Omental fat pad (tissue), 4 donors: ENCODE data around the gene KAT6B. TPM values are rescaled to one million over a fixed set of nuclear protein-coding genes. Genes with fewer than 3 reads are reported as not detected.

Source experiments
- ATAC-seq: fragments of 150-250 bp; one replicate; pipeline ENCODE4 v1.9.1; 2016; ENCODE audit warnings: mild to moderate bottlenecking, moderate library complexity; ENCODE audit not compliant: low FRiP score
- DNase-seq: peaks from one replicate; pipeline ENCODE4 v3.0.0-alpha.2; 2019; ENCODE audit warnings: low spot score
- total RNA-seq, 4 donors: library from RNA; depleted of rRNA; stranded (reverse); fragments of >200 nt; gene quantifications; one replicate each; pipeline ENCODE4 v1.1.0, GENCODE V29; 2016
- TF ChIP-seq, protein P1 (sequence below), 3 donors: fragments of 450-650 bp; IDR thresholded peaks; one replicate each; pipeline ENCODE4 v1.5.1; 2016 to 2017; ENCODE audit warnings: antibody characterized with exemption in 3 of 3, mild to moderate bottlenecking in 3 of 3, moderate library complexity in 2 of 3

Gene KAT6B
- total RNA-seq, 4 donors from 2014 or later = 32.2 to 50.3 (median 37.6) TPM

DNA sequence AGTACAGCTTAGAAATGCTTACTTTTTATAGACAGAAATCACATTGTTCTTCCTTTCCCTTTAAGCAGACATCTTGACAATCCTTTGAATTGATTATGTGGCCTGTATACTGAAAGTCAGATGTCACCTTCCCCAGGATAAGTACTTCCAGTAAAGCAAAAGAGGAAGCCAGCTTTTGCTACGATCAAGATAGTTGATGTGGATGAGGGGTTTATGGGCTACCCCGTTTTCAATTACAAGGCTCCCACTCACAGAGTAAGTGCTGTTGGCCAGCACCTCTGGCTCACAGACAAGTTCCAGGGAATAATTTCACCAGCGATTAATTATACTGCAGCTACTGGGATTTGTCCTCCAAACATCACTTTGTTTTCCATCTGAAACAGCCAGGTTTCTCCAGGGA is 189.9 kb downstream of the KAT6B start:
- TF ChIP-seq, protein P1, sequence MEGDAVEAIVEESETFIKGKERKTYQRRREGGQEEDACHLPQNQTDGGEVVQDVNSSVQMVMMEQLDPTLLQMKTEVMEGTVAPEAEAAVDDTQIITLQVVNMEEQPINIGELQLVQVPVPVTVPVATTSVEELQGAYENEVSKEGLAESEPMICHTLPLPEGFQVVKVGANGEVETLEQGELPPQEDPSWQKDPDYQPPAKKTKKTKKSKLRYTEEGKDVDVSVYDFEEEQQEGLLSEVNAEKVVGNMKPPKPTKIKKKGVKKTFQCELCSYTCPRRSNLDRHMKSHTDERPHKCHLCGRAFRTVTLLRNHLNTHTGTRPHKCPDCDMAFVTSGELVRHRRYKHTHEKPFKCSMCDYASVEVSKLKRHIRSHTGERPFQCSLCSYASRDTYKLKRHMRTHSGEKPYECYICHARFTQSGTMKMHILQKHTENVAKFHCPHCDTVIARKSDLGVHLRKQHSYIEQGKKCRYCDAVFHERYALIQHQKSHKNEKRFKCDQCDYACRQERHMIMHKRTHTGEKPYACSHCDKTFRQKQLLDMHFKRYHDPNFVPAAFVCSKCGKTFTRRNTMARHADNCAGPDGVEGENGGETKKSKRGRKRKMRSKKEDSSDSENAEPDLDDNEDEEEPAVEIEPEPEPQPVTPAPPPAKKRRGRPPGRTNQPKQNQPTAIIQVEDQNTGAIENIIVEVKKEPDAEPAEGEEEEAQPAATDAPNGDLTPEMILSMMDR (IDR thresholded peaks at IDR 0.05) = no peak
- ATAC-seq (no peak), DNase-seq (no peak)

DNA sequence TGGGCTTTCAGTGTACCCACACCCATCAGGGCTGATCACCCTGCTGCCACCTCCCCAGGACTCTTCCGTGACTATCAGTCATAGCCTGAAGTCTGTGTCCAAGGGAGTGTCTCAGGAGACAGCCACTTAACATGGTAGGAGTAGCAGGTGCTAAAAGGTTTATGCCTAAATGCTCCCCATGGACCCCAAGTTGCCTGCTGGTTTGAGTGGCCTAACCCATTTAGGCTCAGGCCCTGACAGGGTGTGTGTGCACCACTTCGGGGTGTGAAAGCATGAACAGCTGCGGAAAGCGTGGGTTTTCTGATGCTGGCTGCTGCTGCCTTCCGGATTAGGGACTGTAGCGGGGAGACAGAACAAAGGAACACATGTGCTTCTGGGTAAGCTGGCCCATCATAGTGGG is 191.9 kb downstream of the KAT6B start:
- no peak for ATAC-seq
- TF ChIP-seq, protein P1 (IDR thresholded peaks at IDR 0.05) = no peak
- DNase-seq = no peak

DNA sequence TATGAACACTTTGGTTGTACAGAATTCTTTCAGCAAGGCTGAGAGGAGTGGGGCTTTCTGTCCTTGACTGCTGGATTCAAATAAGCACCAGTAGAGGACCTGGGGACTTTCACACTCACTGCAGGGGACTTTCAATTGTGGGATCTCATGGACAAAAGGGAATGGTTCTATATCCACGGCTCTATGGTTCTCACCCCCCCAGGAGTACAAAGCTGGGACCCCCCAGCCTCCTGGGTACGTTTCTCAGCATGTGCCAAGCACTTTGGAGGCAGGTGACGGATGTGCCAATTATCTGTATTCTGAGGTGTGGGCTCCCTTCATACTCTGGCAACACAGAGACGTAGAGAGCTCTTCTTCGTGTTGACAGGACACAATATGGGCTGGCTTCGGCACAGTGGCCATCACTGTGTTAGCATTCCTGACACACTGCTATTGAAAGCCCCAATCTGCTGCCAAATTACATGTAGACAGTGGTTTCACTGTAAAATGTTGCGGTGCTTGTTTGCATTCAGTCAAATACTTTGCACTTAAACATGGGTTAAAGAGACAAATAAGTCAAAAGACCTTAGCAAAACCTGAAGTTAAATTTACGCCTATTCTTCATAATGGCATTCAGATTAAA is 192.4 kb downstream of the KAT6B start:
- no peak for DNase-seq
- TF ChIP-seq, protein P1 (IDR thresholded peaks at IDR 0.05) = no peak
- ATAC-seq = no peak

DNA sequence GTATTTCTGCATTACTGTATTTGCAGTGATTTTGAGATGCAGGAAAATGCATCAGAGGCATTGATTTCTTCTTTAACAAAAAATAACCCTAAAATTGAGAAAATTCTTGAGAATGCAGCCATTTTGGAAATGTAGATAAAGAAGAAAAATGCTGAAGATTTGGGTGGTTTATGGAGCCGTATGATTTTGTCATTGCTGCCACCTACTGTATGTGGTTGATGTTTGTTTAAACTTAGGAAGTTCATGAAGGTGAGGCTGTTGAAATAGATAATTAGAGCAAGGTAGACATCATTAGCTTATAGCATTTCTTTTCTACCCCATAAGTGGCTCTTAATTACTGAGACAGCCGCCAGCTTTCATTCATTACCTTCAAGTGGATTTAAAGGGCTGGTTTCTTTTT is 193.0 kb downstream of the KAT6B start:
- no peak for ATAC-seq
- DNase-seq = no peak
- TF ChIP-seq, protein P1 (IDR thresholded peaks at IDR 0.05) = no peak

DNA sequence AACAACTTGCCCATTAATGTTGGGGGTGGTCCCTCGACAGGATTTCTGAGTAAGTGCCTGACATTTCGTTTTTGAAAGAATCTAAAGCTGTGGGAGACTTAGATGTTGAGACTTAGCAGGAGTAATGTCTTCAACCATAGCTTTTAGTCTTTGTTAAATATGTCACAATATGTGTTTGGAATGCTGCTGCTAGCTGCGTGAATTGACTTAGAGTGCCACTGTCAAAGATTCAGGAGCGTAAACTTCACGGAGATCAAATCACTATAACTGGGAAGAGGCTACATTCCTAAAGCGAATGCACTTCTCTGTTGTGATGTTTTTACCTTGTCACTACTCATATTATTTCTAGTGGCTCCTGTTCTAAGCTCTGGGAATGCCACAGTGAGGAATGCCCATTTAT is 193.8 kb downstream of the KAT6B start:
- DNase-seq (no peak), ATAC-seq (no peak)
- TF ChIP-seq, protein P1 (IDR thresholded peaks at IDR 0.05) = no peak

DNA sequence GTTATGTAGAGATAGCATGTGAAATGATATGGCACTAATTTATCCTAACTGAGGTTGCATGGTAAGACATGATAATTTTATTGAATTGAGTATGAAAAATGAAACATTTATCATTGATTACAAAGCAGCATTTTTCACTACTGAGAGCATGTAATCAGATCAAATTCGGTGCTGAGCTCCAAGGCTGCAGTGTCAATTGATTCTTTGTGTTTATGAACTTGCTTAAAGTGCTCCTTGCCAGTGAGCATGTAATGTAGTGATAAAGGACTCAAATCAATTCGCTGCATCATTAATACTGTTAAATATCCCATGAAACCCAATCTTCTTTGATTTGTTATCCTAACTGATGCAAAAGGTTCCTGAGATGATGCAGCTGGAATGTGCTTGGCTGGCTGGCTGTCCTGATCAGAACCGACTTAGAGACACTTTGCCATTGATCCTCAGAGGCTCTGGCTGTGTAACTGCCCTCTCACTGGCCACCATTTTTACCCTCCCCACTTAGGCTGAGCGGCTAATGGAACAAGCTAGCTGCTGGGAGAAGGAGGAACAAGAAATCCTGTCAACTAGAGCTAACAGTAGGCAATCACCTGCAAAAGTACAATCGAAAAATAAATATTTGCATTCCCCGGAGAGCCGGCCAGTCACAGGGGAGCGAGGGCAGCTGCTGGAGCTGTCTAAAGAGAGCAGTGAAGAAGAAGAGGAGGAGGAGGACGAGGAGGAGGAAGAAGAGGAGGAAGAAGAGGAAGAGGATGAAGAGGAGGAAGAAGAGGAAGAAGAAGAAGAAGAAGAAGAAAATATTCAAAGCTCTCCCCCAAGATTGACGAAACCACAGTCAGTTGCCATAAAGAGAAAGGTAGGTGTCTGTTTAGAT is 195.2 kb downstream of the KAT6B start:
- DNase-seq (no peak), ATAC-seq (no peak)
- TF ChIP-seq, protein P1 (IDR thresholded peaks at IDR 0.05) = no peak

DNA sequence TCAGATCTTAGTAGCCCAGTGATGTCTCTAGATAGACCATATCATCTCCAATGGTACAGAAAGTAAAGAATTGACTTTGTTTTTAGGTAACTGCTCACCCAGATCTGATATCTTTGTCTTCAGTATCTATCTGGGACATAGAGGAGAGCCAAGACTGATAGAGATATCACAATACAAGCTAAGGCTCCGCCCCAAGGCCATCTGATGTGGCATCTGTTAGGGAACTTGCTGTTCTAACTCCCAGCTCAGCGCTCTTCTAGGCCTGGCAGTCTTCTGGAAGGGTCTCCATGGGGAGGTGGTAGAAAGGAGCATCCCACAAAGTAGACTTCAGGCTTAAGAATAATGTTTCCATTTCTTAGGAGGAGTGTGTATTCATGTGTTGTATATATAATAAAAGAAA is 196.7 kb downstream of the KAT6B start:
- TF ChIP-seq, protein P1 (IDR thresholded peaks at IDR 0.05) = no peak
- no peak for DNase-seq
- no peak for ATAC-seq
